H1 (cell line): ENCODE measurements around the gene TGFBI. TPM values are rescaled to one million over a fixed set of nuclear protein-coding genes. Genes with fewer than 3 reads are reported as not detected.

Experiments used
- ASH2L ChIP-seq: fragments of 200-600, 300-600 bp; sonication (generic); IDR thresholded peaks from one replicate; pipeline ENCODE4 v1.7.1; 2017; ENCODE audit warnings: low read length
- CBX5 ChIP-seq: fragments of 300-800, 300-1000 bp; sonication (generic); IDR thresholded peaks from 2 replicates; pipeline ENCODE4 v1.7.1; 2016; ENCODE audit warnings: antibody characterized with exemption, low read length, low read depth
- EGR1 ChIP-seq: IDR thresholded peaks from 2 replicates; pipeline ENCODE4 v1.6.1; 2011; ENCODE audit warnings: low read depth, low read length, borderline replicate concordance
- RAD21 ChIP-seq, 2 experiments: IDR thresholded peaks in 1 of 2; conservative IDR thresholded peaks in 1 of 2; 2 replicates each; pipeline ENCODE4 v1.6.1; 2011; ENCODE audit warnings: low read depth in 2 of 2, low read length in 2 of 2, improper control_type of control experiment in 1 of 2, inconsistent platforms in 1 of 2, mild to moderate bottlenecking in 1 of 2, moderate library complexity in 1 of 2
- YY1 ChIP-seq: IDR thresholded peaks from 2 replicates; pipeline ENCODE4 v1.6.1; 2011; ENCODE audit warnings: low read depth, mild to moderate bottlenecking, low read length
- polyA plus RNA-seq, 7 experiments: library from polyadenylated mRNA; depleted of rRNA in 3 of 7; stranded (reverse) in 5 of 7; unstranded in 2 of 7; fragments of >200 nt in 5 of 7; fragments of 200-250 nt in 2 of 7; gene quantifications; 1 replicate in 5 of 7; 2 replicates in 1 of 7; 4 replicates in 1 of 7; pipeline versions ENCODE4 v1.2.1 to v1.2.3, GENCODE V29; 2011 to 2013; ENCODE audit warnings: missing spikeins in 2 of 7, mixed read lengths in 2 of 7
- total RNA-seq: library from RNA; stranded (reverse); fragmentation: NEBNext Ultra II Directional; extraction: Animal tissue kit (Norgen Biotek cat#: 25700); gene quantifications from 2 replicates; pipeline ENCODE4 v1.2.1, GENCODE V29; 2021
- TF ChIP-seq, protein P1 (sequence below), 3 experiments: IDR thresholded peaks; 1 replicate in 2 of 3; 2 replicates in 1 of 3; pipeline versions ENCODE4 v1.5.1 to v1.6.1; 2011; ENCODE audit warnings: low read length in 3 of 3, mild to moderate bottlenecking in 3 of 3, inconsistent platforms in 2 of 3, low read depth in 1 of 3, moderate library complexity in 1 of 3; ENCODE audit not compliant: insufficient read depth in 1 of 3; ENCODE audit errors: control extremely low read depth in 1 of 3

Gene TGFBI
- total and polyA plus RNA-seq, 2 of the 8 experiments (the other 6 are each of a cell fraction or from before 2014, with no cell fraction given): 6.0 to 8.5 TPM

DNA sequence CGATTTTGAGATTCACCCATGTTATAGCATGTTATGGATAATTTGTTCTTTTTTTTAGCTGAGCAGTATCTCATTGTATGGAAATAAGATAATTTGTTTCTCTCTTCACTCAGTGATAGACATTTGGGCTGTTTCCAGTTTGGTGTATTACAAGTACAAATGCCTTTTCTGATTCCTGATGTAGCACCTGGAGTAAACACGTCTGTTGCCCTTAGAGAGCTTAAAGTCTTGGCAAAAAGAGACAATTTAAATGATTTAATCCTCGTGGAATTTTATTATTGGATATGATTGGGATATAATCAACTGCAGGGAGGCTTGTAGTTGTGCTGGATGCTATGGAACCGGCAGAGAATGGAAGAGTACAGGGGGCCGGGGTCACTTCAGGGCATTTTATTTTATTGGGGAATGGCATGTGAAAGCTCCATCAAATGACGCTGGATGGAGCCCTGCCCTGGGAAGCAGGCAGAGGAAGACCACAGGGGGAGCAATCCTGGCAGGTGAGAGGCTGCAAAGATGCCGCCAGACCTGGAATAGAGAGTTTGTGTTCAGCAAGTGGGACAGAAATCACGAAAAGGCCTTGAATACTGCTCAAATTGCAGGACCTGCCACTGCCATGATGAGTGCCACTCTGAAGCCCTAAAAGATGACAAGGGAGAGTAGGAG, 31.0 kb upstream of the TGFBI start (continued):
- TF ChIP-seq, protein P1, sequence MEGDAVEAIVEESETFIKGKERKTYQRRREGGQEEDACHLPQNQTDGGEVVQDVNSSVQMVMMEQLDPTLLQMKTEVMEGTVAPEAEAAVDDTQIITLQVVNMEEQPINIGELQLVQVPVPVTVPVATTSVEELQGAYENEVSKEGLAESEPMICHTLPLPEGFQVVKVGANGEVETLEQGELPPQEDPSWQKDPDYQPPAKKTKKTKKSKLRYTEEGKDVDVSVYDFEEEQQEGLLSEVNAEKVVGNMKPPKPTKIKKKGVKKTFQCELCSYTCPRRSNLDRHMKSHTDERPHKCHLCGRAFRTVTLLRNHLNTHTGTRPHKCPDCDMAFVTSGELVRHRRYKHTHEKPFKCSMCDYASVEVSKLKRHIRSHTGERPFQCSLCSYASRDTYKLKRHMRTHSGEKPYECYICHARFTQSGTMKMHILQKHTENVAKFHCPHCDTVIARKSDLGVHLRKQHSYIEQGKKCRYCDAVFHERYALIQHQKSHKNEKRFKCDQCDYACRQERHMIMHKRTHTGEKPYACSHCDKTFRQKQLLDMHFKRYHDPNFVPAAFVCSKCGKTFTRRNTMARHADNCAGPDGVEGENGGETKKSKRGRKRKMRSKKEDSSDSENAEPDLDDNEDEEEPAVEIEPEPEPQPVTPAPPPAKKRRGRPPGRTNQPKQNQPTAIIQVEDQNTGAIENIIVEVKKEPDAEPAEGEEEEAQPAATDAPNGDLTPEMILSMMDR (IDR thresholded peaks at IDR 0.05; ENCODE audit: control extremely low read depth in 1 of 3, insufficient read depth in 1 of 3, low read depth in 1 of 3, low read length in 3 of 3): peak; percentile 45 to 53 (median 48)
- TF ChIP-seq CBX5 (no peak), YY1 (no peak), EGR1 (no peak), ASH2L (no peak), RAD21 (IDR thresholded peaks at IDR 0.05 in 1 of 2, conservative IDR thresholded peaks at IDR 0.05 in 1 of 2; ENCODE audit: low read depth in 2 of 2, low read length in 2 of 2) (peak in 1 of 2 experiments; percentile 36; a peak in 3 of 4 replicates)
